Effector CD4-positive, alpha-beta T cell (primary cell): ENCODE data around the gene WRNIP1.
"Not testable (repeated sequence)": the region's sequence is repeated elsewhere in the genome, so short reads cannot be mapped to it uniquely, and the experiment has no call there.

Experiments used
- DNase-seq: peaks from one replicate; pipeline ENCODE4 v3.0.0-alpha.2; 2020

The WRNIP1 gene

GRCh38 chr6:2790588-2791449 lies 25.6 kb downstream of the WRNIP1 start:
- peak; percentile 24 for DNase-seq

- DNase-seq = no peak
Observed at GRCh38 chr6:2791450-2791974, 26.3 kb downstream of the WRNIP1 start.

- no peak for DNase-seq
Observed at GRCh38 chr6:2792330-2793110, 27.3 kb downstream of the WRNIP1 start.

- no peak for DNase-seq
Observed at GRCh38 chr6:2793534-2794151, 28.4 kb downstream of the WRNIP1 start.

GRCh38 chr6:2794171-2794730 lies 29.1 kb downstream of the WRNIP1 start:
- DNase-seq = no peak

GRCh38 chr6:2795162-2795561 lies 30.0 kb downstream of the WRNIP1 start:
- DNase-seq = no peak

GRCh38 chr6:2795956-2796355 lies 30.8 kb downstream of the WRNIP1 start:
- DNase-seq = no peak

- DNase-seq = no peak
Observed at GRCh38 chr6:2796861-2797260, 31.7 kb downstream of the WRNIP1 start.

GRCh38 chr6:2797564-2798031 lies 32.4 kb downstream of the WRNIP1 start:
- DNase-seq = no peak

GRCh38 chr6:2798586-2799134 lies 33.5 kb downstream of the WRNIP1 start:
- DNase-seq = no peak

GRCh38 chr6:2799936-2800527 lies 34.8 kb downstream of the WRNIP1 start:
- no peak for DNase-seq

GRCh38 chr6:2800552-2801316 lies 35.5 kb downstream of the WRNIP1 start:
- no peak for DNase-seq

- DNase-seq = not testable (repeated sequence)
Observed at GRCh38 chr6:2801687-2802086, 36.5 kb downstream of the WRNIP1 start.

GRCh38 chr6:2802521-2803060 lies 37.4 kb downstream of the WRNIP1 start:
- DNase-seq = no peak

- no peak for DNase-seq
Observed at GRCh38 chr6:2803731-2804429, 38.7 kb downstream of the WRNIP1 start.

- DNase-seq = no peak
Observed at GRCh38 chr6:2804516-2804915, 39.3 kb downstream of the WRNIP1 start.

- DNase-seq = no peak
Observed at GRCh38 chr6:2805031-2805430, 39.8 kb downstream of the WRNIP1 start.

GRCh38 chr6:2806644-2807043 lies 41.5 kb downstream of the WRNIP1 start:
- no peak for DNase-seq

- no peak for DNase-seq
Observed at GRCh38 chr6:2807342-2808090, 42.3 kb downstream of the WRNIP1 start.

GRCh38 chr6:2809015-2809414 lies 43.8 kb downstream of the WRNIP1 start:
- DNase-seq = no peak
